GM21786 (cell line): Measurements from ENCODE around the gene NDUFC2.
"Not testable (repeated sequence)": the region's sequence is repeated elsewhere in the genome, so short reads cannot be mapped to it uniquely, and the experiment has no call there.

Source experiments
- ATAC-seq: cut with Tn5 transposase; IDR thresholded peaks from one replicate; pipeline ENCODE4 v1.9.1; 2021; ENCODE audit not compliant: unreplicated experiment

NDUFC2 gene

DNA sequence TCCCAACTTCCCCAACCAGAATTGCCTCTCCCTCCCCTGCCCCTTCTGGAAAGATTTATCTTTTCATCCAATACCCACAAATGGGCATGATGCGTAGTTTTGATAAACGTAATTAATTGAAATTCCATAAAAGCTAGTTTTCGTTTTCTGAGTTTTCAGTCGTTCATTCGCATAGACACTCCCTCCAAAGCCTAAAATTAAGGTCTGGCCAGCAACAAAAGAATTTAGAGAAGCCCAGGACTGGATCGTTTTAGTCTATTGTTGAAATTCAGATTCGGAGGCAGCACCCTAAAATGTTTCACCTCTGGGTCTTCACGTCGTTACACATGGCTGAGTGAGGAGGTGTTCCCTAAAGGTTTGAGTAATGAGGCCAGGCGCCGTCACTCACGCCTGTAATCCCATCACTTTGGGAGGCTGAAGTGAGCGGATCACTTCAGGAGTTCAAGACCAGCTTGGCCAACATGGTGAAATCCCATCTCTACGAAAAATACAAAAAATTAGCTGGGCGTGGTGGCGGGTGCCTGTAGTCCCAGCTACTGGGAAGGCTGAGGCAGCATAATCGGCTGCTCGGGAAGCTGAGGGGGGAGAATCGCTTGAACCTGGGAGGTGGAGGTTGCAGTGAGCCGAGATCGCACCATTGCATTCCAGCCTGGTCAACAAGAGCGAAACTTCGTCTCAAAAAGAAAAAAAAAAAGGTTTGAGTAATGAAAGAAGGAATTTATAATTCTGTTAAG lies 589 bp upstream of the NDUFC2 start:
- ATAC-seq: no peak

DNA sequence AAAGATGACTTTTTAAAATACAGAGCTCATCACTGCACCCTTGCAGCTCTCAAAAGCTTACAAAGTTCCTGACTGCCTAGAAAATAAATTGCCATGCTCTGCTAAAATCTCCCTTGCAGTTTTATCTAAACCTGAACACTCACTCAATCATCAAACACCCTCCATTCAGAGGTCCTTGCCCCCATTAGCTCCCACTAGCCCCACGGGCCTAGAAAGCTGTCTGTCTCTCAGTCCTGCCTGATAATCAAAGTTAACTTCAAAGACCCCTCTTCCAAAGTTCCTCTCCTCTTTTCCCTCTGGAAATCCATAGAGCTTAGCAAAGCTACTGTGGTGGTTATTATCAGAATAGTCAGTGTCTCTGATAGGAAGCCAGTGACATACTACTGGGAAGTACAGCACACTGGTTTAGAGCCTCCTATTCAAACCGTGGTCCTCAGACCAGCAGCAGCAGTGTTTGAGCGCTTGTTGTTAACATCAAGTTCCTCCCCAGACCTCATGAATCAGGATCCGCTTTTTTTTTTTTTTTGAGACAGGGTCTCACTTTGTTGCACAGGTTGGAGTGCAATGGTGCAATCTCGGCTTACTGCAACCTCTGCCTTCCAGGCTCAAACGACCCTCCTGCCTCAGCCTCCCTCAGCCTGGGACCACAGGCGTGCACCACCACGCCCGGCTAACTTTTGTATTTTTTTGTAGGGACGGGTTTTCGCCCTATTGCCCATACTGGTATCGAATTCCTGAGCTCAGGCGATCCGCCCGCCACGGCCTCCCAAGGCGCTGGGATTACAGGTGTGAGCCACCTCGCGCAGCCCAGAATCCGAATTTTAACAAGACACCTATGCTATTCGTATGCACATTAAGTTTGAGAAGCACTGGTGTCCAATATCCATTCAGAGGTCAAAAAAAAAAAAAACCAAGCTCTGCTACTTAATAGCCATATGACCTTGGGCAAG lies 1.2 kb downstream of the NDUFC2 start:
- no peak for ATAC-seq

DNA sequence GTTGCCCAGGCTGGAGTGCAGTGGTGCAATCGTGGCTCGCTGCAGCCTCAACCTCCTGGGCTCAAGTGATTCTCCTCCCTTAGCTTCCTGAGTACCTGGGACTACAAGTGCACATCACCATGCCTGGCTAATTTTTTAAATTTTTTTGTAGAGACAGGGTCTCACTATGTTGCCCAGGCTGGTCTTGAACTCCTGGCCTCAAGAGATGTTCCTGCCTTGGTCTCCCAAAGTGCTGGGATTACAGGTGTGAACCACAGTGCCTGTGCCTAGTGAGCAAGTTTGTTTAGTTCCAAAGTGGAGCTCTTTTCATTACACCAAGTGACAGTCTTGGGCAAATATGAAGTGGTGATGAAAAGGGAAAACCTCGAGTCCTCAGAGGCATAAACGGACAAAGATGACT lies 2.1 kb downstream of the NDUFC2 start:
- not testable (repeated sequence) for ATAC-seq

DNA sequence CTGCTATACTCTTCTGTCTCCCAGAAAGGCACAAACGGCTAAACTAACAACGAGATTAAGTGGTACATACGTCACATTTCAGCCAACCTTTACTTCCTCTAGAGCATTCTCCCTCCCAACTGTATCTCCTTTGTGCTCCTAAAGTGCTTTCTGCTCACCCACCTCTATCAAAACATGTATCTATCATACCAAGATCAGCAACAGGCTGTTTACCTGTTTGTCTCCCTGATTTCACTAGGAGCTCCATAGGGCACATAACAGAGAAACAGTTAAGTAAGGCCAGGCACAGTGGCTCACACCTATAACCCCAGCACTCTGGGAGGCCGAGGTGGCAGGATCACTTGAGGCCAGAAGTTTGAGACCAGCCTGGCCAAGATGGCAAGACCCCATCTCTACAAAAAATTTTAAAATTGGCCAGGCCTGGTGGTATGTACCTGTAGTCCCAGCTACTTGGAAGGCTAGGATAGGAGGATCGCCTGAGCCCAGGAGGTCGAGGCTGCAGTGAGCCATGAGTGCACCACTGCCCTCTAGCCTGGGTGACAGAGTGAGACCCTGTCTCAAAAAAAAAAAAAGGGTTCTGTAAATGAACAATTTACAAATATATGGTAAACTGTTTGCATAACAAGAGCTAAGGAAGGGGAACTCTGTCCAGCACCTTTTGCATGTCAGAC lies 2.8 kb downstream of the NDUFC2 start:
- no peak for ATAC-seq

DNA sequence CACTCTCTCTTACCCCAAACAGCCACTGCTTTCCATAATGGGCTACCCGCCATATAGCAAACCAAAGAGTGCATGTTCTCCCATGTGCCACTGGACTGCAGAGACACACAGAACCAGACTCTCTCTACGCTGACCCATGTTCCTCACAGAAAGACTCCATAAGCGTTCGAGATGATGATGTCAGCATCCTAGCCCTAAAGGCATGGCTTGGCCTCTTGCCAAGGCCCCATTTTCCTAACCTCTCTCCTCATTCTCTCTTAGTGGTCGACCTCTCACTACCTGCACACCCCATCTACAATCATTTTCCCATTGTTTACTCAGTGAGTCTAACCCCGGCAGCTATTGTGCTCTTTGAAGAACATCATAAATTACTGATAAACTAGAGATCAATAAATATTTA lies 4.9 kb downstream of the NDUFC2 start:
- ATAC-seq: no peak

DNA sequence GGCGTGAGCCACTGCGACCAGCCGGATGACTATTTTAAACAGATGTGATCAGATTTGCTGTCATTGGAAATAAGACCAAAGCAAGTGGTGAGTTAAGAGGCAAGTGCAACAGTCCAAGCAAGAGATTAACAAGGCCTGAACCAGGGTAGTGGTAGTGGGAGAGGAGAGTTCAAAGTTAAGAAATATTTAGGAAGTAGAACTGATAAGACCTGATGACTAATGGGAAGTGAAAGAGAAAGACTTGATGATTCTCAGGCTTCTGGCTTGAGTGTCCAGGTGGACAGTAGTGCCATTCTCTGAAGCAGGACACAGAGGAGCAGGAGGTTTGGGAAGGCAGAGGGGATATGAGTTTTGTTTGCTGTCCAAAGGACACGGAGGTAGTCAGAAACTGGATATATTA lies 7.2 kb downstream of the NDUFC2 start:
- no peak for ATAC-seq

DNA sequence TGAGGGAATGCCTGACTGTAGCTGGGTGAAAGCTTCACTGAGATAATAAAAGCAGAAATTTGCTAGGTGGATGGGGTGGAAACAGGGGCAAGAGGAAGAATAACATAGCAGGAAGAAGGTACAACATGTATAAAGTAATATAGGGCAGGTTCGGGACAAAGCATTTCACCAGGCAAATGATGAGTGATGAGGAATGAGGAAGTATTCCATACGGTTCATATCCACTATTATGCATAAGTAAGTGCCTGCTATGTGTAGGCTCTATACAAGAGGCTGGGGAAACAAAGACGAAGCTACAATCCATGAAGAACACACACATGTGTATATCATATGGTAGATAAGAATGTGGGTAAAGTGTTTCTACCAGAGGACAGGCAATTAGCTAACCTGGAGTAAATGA lies 7.9 kb downstream of the NDUFC2 start:
- no peak for ATAC-seq

DNA sequence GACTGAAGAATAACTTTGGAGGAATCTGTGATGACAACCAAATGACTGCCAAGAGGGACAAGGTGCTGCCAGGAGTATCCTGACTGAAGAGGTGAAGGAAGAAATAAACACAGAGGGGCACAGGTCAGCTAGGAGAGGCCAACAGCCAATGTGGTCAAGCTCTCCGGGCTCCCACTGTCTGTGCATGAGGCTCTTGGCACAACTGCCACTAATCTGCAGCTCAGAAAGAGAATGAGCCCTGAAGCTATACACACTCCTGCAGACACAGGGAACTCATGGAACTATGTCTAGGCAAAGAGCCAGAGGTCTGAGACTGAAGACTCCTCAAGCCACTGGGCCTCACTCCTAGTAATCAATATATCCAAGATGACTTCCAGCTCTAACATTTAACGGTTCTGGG lies 9.0 kb downstream of the NDUFC2 start:
- no peak for ATAC-seq

DNA sequence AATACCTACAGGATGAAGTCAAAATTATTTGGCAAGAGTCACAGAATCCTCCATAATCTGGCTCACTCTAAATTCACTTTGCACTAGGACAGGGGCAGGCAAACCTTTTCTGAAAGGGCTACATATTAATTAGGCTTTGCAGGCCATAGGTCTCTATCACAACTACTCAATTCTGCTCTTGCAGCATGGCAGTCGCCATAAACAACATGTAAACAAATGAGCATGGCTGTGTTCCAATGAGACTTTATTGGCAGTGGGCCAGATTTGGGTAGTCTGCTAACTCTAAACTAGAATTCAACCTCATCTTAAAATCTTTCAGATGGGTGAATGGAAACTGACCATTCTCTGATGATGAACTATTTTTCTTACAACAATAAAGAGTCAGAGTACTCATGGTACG lies 10.2 kb downstream of the NDUFC2 start:
- ATAC-seq: no peak

DNA sequence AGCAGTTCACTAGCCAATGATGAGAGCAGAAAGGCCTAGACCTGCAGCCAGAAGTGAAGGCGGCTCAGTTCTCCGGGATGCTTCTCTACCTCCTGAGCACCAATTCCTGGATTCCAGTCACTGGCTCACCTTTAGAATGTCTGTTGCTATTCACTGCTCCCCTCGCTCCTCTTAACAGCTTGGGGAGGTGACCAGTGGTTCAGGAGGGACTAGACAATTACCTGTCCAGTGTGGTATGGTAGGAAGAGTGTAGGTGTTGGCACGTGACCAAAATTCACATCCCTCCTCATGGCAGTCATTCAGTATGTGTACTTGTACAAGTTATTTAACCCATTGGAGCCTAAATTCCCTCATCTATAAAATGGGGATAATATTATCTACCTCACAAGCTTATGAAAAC lies 12.0 kb downstream of the NDUFC2 start:
- no peak for ATAC-seq

DNA sequence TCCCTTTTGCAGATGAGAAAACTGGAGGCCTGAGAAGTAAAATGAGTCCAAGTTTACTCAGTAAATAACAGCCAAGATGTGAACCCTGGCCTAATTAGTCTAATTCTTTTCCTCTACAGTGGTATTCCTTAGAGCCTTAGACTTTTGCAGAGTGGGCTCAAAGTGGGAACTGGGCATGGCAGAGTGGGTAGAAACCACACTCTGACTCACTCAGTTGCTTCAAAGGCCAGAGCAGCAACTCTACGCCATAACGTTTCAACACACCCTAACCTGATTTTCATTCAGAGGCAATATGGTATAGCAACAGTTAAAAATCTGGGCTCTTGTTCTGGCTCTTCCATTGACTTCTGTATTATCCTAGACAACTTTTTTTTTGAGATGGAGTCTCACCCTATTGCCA lies 13.2 kb downstream of the NDUFC2 start:
- ATAC-seq: no peak

DNA sequence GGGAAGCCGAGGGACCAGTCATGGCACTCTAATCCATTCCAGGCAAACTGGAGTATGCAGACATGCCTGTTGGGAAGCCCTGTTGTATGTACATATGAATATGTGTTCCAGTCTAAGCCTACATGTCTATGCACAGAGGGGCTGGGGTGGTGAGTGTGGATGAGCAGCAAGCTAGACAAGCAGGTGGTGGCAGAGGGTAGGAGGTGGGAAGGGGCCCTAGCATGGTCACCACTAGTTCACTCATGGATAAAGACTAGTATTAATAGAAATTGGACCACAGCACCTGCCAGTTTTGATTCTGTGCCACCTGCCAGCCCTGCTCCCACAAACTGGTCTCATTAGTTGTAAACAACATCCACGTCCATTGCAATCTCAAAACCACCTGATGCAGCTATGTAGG lies 14.5 kb downstream of the NDUFC2 start:
- ATAC-seq: no peak

DNA sequence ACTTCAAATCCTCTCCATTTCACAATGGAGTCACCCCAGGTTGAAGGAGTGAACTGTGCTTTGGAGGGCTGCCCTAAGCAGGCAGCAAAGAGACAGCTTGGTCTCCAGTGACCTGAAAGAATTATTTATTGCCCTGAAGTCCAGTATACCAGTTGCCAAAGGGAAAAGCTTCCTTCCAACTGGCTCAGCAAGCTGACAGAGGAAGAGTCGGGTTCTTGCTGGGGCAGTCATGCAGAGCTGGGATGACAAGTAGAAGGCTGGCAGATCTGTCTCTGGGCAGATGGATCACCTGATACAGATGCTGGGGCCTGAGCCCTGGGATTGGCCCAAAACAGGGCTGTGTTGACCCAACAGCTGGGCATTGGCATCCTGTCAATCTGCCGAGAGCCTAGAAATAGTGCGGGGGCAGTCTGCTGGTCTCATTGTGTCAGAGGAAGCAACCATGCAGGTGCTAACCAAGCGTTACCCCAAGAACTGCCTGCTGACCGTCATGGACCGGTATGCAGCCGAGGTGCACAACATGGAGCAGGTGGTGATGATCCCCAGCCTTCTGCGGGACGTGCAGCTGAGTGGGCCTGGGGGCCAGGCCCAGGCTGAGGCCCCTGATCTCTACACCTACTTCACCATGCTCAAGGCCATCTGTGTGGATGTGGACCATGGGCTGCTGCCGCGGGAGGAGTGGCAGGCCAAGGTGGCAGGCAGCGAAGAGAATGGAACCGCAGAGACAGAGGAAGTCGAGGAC lies 16.1 kb downstream of the NDUFC2 start, which contains the start of gene THRSP:
Gene THRSP (plus strand): TSS at position 422 of the 742 bp plus-strand sequence. CDS start 21 bp downstream, at position 443.
- no peak for ATAC-seq

DNA sequence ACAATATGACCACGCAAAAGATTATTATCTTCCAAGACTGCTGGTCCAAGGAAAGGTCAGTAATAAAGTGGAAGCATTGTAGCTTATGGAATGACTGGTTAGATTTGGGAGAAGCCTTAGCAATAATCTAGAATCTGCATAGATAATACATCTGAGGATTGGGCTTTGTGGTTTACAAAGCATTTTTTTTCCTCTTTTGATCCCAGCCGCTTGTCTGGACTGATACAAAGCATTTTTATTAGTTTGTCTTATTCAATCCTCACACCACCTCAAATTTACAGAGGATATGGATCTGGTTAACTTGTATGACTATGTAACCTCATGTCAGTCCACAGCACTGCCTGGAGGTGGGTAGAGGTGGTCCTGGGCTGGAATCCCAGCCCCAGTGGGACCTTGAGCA lies 17.0 kb downstream of the NDUFC2 start:
- no peak for ATAC-seq

DNA sequence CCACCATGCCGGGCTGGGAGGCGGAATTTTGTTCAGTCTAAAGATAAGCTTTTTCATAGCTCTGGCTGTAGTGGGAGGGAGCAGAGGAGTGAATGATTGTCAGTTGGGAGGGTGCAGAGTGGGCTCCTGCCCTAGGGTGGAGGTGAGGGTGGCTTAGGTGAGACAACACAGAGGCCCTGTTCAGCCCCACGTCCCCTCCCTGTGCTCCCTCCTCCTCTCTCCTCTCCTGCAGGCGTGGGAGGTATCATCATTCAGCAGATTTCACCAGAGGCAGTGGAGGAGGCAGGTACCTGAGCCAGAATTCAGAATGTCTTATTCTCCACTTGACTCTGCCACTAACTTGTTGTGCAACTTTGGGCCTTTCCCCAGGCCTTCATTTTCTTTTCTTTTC lies 17.7 kb downstream of the NDUFC2 start:
- ATAC-seq: no peak

DNA sequence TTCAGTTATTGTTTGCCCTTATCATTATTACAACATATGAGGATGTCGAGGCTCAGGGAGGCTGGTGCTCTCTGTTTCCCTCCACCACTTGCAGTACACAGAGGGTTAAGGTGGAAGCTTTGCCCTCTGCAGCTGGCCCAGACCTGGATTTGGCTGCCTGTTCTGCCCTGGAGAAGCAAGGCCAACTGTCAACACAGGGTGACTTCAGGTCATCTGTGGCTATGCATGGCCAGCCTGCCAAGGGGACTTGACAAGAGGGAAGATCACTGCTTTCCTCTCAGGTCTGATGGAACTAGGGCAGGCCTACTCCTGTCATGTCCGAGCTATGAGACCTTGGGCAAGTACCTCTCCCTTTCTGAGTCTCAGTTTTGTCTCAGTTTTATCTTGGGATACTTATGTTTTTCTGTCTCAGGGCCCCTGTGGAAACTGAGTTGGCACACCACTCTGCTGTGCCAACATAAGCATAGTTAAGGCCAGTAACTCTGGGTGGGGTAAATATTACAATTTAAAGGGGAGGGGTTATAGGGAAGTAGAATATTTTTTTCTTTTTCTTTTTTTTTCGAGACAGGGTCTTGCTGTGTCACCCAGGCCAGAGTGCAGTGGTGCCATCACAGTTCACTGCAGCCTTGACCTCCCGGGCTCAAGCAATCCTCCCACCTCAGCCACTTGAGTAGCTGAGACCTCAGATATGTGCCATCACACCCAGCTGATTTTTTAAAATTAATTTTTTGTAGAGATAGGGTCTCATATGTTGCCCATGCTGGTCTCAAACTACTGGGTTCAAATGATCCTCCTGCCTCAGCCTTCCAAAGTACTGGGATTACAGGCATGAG lies 18.4 kb downstream of the NDUFC2 start:
- ATAC-seq: no peak

DNA sequence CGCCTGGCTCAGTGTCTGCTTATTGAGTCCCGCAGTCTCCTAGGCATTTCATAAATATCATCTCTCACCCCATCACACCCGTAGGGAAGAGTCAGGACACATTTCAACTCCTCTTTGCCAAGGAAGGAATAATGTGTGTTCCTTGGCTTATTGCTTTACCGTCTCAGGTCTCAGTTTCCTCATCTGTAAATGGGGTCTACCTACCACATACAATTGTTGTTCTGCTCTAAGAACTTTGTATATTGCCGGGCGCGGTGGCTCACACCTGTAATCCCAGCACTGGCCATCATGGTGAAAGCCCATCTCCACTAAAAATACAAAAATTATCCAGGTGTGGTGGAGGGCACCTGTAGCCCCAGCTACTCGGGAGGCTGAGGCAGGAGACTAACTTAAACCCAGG lies 19.1 kb downstream of the NDUFC2 start:
- no peak for ATAC-seq

DNA sequence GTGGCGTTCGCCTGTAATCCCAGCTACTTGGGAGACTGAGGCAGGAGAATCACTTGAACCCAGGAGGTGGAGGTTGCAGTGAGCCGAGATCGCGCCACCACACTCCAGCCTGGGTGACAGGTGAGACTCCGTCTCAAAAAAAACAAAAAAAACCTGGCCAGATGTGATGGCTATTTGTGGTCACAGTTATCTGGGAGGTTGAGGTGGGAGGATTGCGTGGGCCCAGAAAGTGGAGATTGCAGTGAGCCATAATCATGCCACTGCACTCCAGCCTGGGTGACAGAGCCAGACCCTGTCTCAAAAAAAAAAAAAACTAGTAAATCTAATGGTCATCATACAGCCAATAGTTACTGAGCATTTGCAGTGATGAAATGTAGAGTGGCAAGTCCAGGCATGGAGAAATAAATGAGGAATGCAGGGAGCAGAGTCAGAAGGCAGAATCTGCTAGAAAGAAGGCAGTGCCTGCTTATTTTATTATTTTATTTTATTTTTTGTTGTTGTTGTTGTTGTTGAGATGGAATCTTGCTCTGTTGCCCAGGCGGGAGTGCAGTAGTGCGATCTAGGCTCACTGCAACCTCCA lies 19.8 kb downstream of the NDUFC2 start:
- not testable (repeated sequence) for ATAC-seq

DNA sequence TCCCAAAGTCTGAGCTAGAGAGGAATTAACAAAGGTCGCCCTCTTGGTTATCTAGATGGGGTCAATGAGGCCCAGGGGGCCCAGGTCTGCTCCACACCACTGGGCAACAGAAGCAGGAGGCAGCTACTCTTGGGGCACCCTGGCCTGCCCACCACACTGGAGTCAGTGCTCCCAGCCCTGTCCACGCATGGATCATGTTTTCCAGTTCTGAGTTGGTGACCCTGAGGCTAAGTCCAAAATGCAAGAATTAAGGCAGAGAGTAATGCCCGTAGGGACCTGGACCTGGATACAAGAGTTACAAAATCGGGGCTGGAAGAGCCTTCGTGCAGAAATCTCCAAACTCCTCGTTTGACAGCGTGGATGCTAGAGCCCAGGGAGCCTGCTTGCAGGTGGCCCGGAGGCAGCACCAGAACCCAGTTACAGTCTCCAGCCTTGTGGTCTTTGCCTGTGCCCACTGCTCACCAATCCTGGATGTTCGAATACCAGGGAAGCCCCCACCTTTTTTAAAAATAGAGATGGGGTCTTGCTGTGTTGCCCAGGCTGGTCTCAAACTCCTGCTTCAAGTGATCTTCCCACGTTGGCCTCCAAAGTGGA lies 22.1 kb downstream of the NDUFC2 start:
- ATAC-seq: no peak
